ENCODE results near the gene JUN. TPM values are rescaled to one million over a fixed set of nuclear protein-coding genes. Genes with fewer than 3 reads are reported as not detected.

JUN gene
- polyA plus RNA-seq, 2 of the 4 experiments (the other 2 are of a cell fraction), result 23.3 to 59.8 TPM

- ChIA-PET POLR2A (no interaction called here), CTCF (interaction anchor here (1.3 to 1.5 kb wide), 2 partner anchors 10 to 1011 kb away, joined by 3 read pairs; no protein-coding TSS in a partner anchor)
- TF ChIP-seq BCL3 (IDR thresholded peaks at IDR 0.05), result no peak
- no peak for TF ChIP-seq GATA3 (IDR thresholded peaks at IDR 0.05; ENCODE audit: borderline replicate concordance)
- no peak for TF ChIP-seq SREBF2 (IDR thresholded peaks at IDR 0.05)
- no peak for TF ChIP-seq KDM5A (IDR thresholded peaks at IDR 0.05)
- no peak for TF ChIP-seq PHF8 (IDR thresholded peaks at IDR 0.05; ENCODE audit: borderline replicate concordance, low read depth)
- TF ChIP-seq HES2 (IDR thresholded peaks at IDR 0.05), result no peak
- no peak for TF ChIP-seq NPAS2 (CRISPR knock-in tag; IDR thresholded peaks at IDR 0.05; ENCODE audit: borderline replicate concordance)
- TF ChIP-seq CBX8 (IDR thresholded peaks at IDR 0.05), result no peak
- Histone ChIP-seq H3K27ac (no peak overlapping the region), H3K9me3 (no peaks in the 10 kb centered on the region), H3K4me1 (peaks cover 11% of the 10 kb centered on the region; the same call in 2 of the 3 replicates), H3K4me3 (no peak overlapping the region), H3K4me2 (no peak overlapping the region)
- WGBS (ENCODE audit: missing lambda C conversion rate), result 68% methylated on average over 3 of the region's 3 CpGs
- ATAC-seq (no peak), DNase-seq (ENCODE audit: low read depth in 1 of 2, low spot score in 1 of 2) (no peak), FAIRE-seq (no peak)
These were observed 35.2 kb downstream of the JUN start for GRCh38 chr1:58748666-58749065.

DNA sequence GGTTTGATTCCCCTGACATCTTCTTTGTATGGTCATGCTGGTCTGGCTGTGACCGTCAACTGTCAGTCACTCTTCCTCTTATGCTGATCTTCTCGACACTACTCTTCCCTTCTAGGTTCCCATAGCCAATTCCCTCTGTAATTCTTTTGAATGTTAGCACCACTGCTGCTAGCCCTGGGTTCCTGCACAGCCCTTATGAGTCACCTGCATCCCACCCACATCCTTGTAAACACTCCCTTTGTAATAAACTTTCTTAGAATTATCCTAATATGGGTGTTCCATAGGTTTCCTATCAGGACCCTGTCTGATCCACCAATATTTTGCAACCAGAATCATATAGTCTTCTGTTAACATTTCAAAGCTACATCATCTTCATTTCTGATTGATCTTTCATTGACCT, 37.1 kb downstream of the JUN start:
- DNase-seq (ENCODE audit: low read depth in 1 of 2, low spot score in 1 of 2) (no peak), FAIRE-seq (no peak), ATAC-seq (no peak)
- Histone ChIP-seq H3K4me1 (no peaks in the 10 kb centered on the region), H3K9me3 (no peaks in the 10 kb centered on the region), H3K27ac (no peak overlapping the region), H3K4me2 (no peak overlapping the region), H3K4me3 (no peak overlapping the region)
- POLR2A ChIA-PET, result no interaction called here
- TF ChIP-seq ZC3H11A (IDR thresholded peaks at IDR 0.05) (no peak), MYC (IDR thresholded peaks at IDR 0.05; ENCODE audit: borderline replicate concordance, low read length) (no peak), FOSL2 (IDR thresholded peaks at IDR 0.05) (no peak), FOSL2 (CRISPR knock-in tag; IDR thresholded peaks at IDR 0.05) (no peak), ESRRA (IDR thresholded peaks at IDR 0.05; ENCODE audit: borderline replicate concordance, low read length) (no peak), NFE2L2 (conservative IDR thresholded peaks at IDR 0.05; ENCODE audit: low read length) (no peak)
- CTCF ChIA-PET, result no interaction called here
- WGBS (ENCODE audit: missing lambda C conversion rate), result 80% methylated on average over 2 of the region's 2 CpGs

DNA sequence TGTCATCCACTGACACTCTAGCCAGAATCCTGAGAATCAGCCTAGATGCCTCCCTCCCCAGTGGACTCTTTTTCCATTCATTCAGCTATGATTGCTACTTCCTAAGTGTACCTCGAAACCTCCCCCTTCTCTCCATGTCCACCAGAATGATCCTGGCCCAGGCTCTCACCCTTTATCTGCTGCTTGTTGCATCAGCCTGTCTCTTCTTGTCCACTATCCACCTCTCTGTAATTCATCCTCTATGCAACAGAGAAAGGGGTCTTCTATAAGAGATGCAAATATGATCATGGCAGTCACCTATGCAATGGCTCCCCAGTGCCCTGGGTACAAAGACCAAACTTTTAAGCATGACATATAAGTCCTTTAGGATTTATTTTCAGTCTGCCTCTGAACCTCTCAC, 37.7 kb downstream of the JUN start:
- ATAC-seq (no peak), FAIRE-seq (no peak), DNase-seq (ENCODE audit: low read depth in 1 of 2, low spot score in 1 of 2) (no peak)
- 94% methylated on average over 1 of the region's 1 CpG for WGBS (ENCODE audit: missing lambda C conversion rate)
- no peaks in the 10 kb centered on the region for H3K4me1 ChIP-seq
- no peak overlapping the region for H3K4me2 ChIP-seq
- no peaks in the 10 kb centered on the region for H3K9me3 ChIP-seq
- CTCF ChIA-PET, result interaction anchor here (1.2 kb wide), 1 partner anchor 1013 kb away, joined by 5 read pairs; no protein-coding TSS in a partner anchor
- TF ChIP-seq HOXA7 (CRISPR knock-in tag; IDR thresholded peaks at IDR 0.05) (no peak), CBX2 (IDR thresholded peaks at IDR 0.05; ENCODE audit: borderline replicate concordance, low read depth) (no peak), ZC3H11A (IDR thresholded peaks at IDR 0.05) (no peak), HMGXB4 (CRISPR knock-in tag; IDR thresholded peaks at IDR 0.05; ENCODE audit: borderline replicate concordance) (no peak), CHD2 (IDR thresholded peaks at IDR 0.05; ENCODE audit: low read length, partially characterized antibody) (no peak), RAD21 (conservative IDR thresholded peaks at IDR 0.05 in 1 of 2, IDR thresholded peaks at IDR 0.05 in 1 of 2) (no peak), GATA3 (IDR thresholded peaks at IDR 0.05; ENCODE audit: borderline replicate concordance) (no peak), CEBPB (IDR thresholded peaks at IDR 0.05) (no peak)
- TF ChIP-seq, protein P1, sequence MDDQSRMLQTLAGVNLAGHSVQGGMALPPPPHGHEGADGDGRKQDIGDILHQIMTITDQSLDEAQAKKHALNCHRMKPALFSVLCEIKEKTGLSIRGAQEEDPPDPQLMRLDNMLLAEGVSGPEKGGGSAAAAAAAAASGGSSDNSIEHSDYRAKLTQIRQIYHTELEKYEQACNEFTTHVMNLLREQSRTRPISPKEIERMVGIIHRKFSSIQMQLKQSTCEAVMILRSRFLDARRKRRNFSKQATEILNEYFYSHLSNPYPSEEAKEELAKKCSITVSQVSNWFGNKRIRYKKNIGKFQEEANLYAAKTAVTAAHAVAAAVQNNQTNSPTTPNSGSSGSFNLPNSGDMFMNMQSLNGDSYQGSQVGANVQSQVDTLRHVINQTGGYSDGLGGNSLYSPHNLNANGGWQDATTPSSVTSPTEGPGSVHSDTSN (IDR thresholded peaks at IDR 0.05), result no peak
- TF ChIP-seq, protein P2, sequence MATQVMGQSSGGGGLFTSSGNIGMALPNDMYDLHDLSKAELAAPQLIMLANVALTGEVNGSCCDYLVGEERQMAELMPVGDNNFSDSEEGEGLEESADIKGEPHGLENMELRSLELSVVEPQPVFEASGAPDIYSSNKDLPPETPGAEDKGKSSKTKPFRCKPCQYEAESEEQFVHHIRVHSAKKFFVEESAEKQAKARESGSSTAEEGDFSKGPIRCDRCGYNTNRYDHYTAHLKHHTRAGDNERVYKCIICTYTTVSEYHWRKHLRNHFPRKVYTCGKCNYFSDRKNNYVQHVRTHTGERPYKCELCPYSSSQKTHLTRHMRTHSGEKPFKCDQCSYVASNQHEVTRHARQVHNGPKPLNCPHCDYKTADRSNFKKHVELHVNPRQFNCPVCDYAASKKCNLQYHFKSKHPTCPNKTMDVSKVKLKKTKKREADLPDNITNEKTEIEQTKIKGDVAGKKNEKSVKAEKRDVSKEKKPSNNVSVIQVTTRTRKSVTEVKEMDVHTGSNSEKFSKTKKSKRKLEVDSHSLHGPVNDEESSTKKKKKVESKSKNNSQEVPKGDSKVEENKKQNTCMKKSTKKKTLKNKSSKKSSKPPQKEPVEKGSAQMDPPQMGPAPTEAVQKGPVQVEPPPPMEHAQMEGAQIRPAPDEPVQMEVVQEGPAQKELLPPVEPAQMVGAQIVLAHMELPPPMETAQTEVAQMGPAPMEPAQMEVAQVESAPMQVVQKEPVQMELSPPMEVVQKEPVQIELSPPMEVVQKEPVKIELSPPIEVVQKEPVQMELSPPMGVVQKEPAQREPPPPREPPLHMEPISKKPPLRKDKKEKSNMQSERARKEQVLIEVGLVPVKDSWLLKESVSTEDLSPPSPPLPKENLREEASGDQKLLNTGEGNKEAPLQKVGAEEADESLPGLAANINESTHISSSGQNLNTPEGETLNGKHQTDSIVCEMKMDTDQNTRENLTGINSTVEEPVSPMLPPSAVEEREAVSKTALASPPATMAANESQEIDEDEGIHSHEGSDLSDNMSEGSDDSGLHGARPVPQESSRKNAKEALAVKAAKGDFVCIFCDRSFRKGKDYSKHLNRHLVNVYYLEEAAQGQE (IDR thresholded peaks at IDR 0.05), result no peak
- H3K4me3 ChIP-seq, result no peak overlapping the region
- H3K27ac ChIP-seq, result no peak overlapping the region
- POLR2A ChIA-PET, result no interaction called here
